Neutrophil (primary cell): ENCODE data around the gene FCF1.

ENCODE experiments used
- H3K27ac ChIP-seq: fragments of 200-600 bp; sonication (generic); 2 replicates; pipeline ENCODE4 v1.5.1; 2016; ENCODE audit warnings: mild to moderate bottlenecking, moderate library complexity
- H3K27me3 ChIP-seq: fragments of 200-600 bp; sonication (generic); 2 replicates; pipeline ENCODE4 v1.6.0; 2016; ENCODE audit warnings: mild to moderate bottlenecking
- H3K36me3 ChIP-seq: fragments of 200-600 bp; sonication (generic); 2 replicates; pipeline ENCODE4 v1.5.1; 2017
- H3K4me1 ChIP-seq, 2 experiments: fragments of 200-600 bp in 1 of 2; sonication (generic) in 1 of 2; 1 replicate in 1 of 2; 2 replicates in 1 of 2; pipeline versions ENCODE4 v1.5.1 to v1.6.1; 2013 to 2016; ENCODE audit warnings: low read depth in 1 of 2, low read length in 1 of 2, mild to moderate bottlenecking in 1 of 2, moderate library complexity in 1 of 2; ENCODE audit not compliant: control insufficient read depth in 1 of 2, insufficient read depth in 1 of 2
- H3K4me3 ChIP-seq, 2 experiments: fragments of 200-600 bp in 1 of 2; sonication (generic) in 1 of 2; 1 replicate in 1 of 2; 2 replicates in 1 of 2; pipeline ENCODE4 v1.5.1; 2013 to 2016; ENCODE audit warnings: low read depth in 1 of 2, low read length in 1 of 2, mild to moderate bottlenecking in 1 of 2, moderate library complexity in 1 of 2
- H3K9me3 ChIP-seq: fragments of 200-600 bp; sonication (generic); 2 replicates; pipeline ENCODE4 v1.5.1; 2016
- CTCF ChIP-seq: fragments of 200-600 bp; sonication (generic); IDR thresholded peaks from 2 replicates; pipeline ENCODE4 v1.5.1; 2016; ENCODE audit warnings: antibody characterized with exemption

The FCF1 gene

GRCh38 chr14:74669846-74670245, 43.1 kb upstream of the FCF1 start:
- H3K4me3 ChIP-seq: no peak overlapping the region
- no peaks in the 10 kb centered on the region for H3K9me3 ChIP-seq
- no peak for TF ChIP-seq CTCF
- no peaks in the 10 kb centered on the region for H3K27me3 ChIP-seq
- no peak overlapping the region for H3K27ac ChIP-seq
- H3K36me3 ChIP-seq: peaks cover 100% of the 10 kb centered on the region
- peaks cover 3 to 9% of the 10 kb centered on the region in 2 experiments for H3K4me1 ChIP-seq

GRCh38 chr14:74670726-74671411, 42.1 kb upstream of the FCF1 start:
- Histone ChIP-seq H3K4me3 (no peak overlapping the region), H3K27ac (no peak overlapping the region), H3K4me1 (peaks cover 0 to 4% of the 10 kb centered on the region in 2 experiments), H3K27me3 (no peaks in the 10 kb centered on the region), H3K9me3 (no peaks in the 10 kb centered on the region), H3K36me3 (peaks cover 100% of the 10 kb centered on the region)
- TF ChIP-seq CTCF: no peak

- no peaks in the 10 kb centered on the region for H3K27me3 ChIP-seq
- peaks cover 98% of the 10 kb centered on the region for H3K36me3 ChIP-seq
- H3K4me1 ChIP-seq: no peaks in the 10 kb centered on the region
- no peak overlapping the region for H3K4me3 ChIP-seq
- no peak overlapping the region for H3K27ac ChIP-seq
- no peak for TF ChIP-seq CTCF
- H3K9me3 ChIP-seq: no peaks in the 10 kb centered on the region
These were observed 41.2 kb upstream of the FCF1 start for GRCh38 chr14:74671789-74672188.

- Histone ChIP-seq H3K27me3 (no peaks in the 10 kb centered on the region), H3K27ac (no peak overlapping the region), H3K4me3 (no peak overlapping the region), H3K9me3 (no peaks in the 10 kb centered on the region), H3K4me1 (no peaks in the 10 kb centered on the region), H3K36me3 (peaks cover 87% of the 10 kb centered on the region)
- TF ChIP-seq CTCF: no peak
These were observed 39.2 kb upstream of the FCF1 start for GRCh38 chr14:74673768-74674167.

GRCh38 chr14:74675219-74675618, 37.7 kb upstream of the FCF1 start:
- no peaks in the 10 kb centered on the region for H3K27me3 ChIP-seq
- peaks cover 75% of the 10 kb centered on the region for H3K36me3 ChIP-seq
- H3K4me3 ChIP-seq: no peak overlapping the region
- peak overlapping the region; percentile 20 for H3K27ac ChIP-seq
- H3K4me1 ChIP-seq: no peaks in the 10 kb centered on the region
- H3K9me3 ChIP-seq: no peaks in the 10 kb centered on the region
- no peak for TF ChIP-seq CTCF
